ENCODE data around the gene HJURP. TPM values are rescaled to one million over a fixed set of nuclear protein-coding genes. Genes with fewer than 3 reads are reported as not detected.

Gene HJURP
- polyA plus RNA-seq, 2 of the 4 experiments (the other 2 are of a cell fraction), result 103 to 111 TPM

DNA sequence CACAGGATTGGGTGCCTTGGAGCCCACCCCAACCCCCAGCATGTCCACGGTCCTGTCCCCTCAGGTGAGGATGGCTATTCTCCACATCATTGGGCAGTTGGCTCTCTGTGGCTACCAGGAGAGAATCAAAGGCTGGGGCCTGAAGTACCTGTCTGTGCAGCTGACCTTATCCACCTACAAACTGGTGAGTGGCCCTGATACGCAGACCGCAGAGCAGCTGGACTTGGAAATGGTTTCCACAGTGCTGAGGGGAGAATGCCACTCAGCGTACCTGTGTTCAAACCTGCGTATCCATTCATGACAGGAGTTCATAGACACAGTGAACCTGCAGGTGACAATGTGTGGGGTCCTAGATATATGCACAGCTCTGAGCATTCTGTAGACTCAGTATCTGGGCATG is 54.6 kb downstream of the HJURP start (continued):
- TF ChIP-seq EHMT2 (IDR thresholded peaks at IDR 0.05; ENCODE audit: low read depth) (no peak), MAFK (IDR thresholded peaks at IDR 0.05; ENCODE audit: partially characterized antibody) (no peak)

DNA sequence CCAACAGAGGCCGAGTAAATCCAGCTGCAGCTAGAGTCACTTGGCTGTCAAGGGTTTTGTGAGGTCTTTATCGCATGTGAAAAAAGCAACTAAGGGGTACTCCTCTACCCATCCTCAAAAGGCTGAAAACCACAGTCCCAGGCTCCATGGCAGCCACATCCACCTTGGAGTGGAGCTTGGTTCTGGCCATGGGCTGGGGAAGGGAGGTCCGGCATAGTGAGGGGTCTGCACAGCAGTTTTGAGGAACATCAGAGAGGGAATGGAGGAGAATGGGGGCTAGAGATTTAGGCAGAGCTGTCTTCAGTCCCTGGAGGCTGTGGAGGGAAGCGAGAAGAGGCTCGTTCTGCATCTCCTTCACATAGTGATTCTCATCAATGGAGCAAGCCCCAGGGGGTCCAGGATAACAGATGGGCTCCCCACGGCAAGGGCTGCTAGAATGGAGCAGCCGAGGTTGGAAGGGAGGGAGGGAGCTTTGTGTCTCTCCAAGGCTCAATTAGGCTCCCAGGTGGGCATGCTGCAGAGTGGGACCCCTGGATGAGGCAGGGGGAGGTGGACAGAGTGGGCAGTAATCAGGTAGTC is 55.2 kb downstream of the HJURP start:
- H3K9me3 ChIP-seq, result no peaks in the 10 kb centered on the region
- H3K4me2 ChIP-seq, result no peak overlapping the region
- H3K4me3 ChIP-seq, result no peak overlapping the region
- ATAC-seq, result no peak
- POLR2A ChIA-PET, result no interaction called here
- no peak for FAIRE-seq
- WGBS (ENCODE audit: missing lambda C conversion rate), result 66% methylated on average over 7 of the region's 7 CpGs
- H3K4me1 ChIP-seq, result peaks cover 8% of the 10 kb centered on the region
- DNase-seq (ENCODE audit: low read depth in 1 of 2, low spot score in 1 of 2), result no peak
- CTCF ChIA-PET, result interaction anchor here (0.6 to 0.8 kb wide), 2 partner anchors 33 to 457 kb away, joined by 4 read pairs; no protein-coding TSS in a partner anchor
- TF ChIP-seq GATA3 (IDR thresholded peaks at IDR 0.05; ENCODE audit: borderline replicate concordance), result no peak
- no peak for TF ChIP-seq KDM5A (IDR thresholded peaks at IDR 0.05)
- TF ChIP-seq ESRRA (IDR thresholded peaks at IDR 0.05; ENCODE audit: borderline replicate concordance, low read length), result no peak
- TF ChIP-seq, protein P1, sequence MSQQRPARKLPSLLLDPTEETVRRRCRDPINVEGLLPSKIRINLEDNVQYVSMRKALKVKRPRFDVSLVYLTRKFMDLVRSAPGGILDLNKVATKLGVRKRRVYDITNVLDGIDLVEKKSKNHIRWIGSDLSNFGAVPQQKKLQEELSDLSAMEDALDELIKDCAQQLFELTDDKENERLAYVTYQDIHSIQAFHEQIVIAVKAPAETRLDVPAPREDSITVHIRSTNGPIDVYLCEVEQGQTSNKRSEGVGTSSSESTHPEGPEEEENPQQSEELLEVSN (IDR thresholded peaks at IDR 0.05; ENCODE audit: borderline replicate concordance, low read depth), result no peak
- no peak for TF ChIP-seq HOXA7 (CRISPR knock-in tag; IDR thresholded peaks at IDR 0.05)
- TF ChIP-seq JUNB (IDR thresholded peaks at IDR 0.05), result no peak
- TF ChIP-seq NR3C1 (IDR thresholded peaks at IDR 0.05), result no peak
- TF ChIP-seq BCL3 (IDR thresholded peaks at IDR 0.05), result no peak
- no peak for TF ChIP-seq EHMT2 (IDR thresholded peaks at IDR 0.05; ENCODE audit: low read depth)
- TF ChIP-seq EHF (CRISPR knock-in tag; IDR thresholded peaks at IDR 0.05), result no peak
- TF ChIP-seq, protein P2, sequence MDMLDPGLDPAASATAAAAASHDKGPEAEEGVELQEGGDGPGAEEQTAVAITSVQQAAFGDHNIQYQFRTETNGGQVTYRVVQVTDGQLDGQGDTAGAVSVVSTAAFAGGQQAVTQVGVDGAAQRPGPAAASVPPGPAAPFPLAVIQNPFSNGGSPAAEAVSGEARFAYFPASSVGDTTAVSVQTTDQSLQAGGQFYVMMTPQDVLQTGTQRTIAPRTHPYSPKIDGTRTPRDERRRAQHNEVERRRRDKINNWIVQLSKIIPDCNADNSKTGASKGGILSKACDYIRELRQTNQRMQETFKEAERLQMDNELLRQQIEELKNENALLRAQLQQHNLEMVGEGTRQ (IDR thresholded peaks at IDR 0.05), result no peak
- no peak for TF ChIP-seq CBX8 (IDR thresholded peaks at IDR 0.05)
- TF ChIP-seq BHLHE40 (IDR thresholded peaks at IDR 0.05; ENCODE audit: low read depth, low read length), result no peak
- no peak for TF ChIP-seq TFCP2L1 (CRISPR knock-in tag; IDR thresholded peaks at IDR 0.05)
- TF ChIP-seq JUN (IDR thresholded peaks at IDR 0.05), result no peak
- TF ChIP-seq REST (IDR thresholded peaks at IDR 0.05), result no peak
- no peak for TF ChIP-seq FOXS1 (CRISPR knock-in tag; IDR thresholded peaks at IDR 0.05)
- no peak for TF ChIP-seq HOXB5 (CRISPR knock-in tag; IDR thresholded peaks at IDR 0.05)
- TF ChIP-seq, protein P3, sequence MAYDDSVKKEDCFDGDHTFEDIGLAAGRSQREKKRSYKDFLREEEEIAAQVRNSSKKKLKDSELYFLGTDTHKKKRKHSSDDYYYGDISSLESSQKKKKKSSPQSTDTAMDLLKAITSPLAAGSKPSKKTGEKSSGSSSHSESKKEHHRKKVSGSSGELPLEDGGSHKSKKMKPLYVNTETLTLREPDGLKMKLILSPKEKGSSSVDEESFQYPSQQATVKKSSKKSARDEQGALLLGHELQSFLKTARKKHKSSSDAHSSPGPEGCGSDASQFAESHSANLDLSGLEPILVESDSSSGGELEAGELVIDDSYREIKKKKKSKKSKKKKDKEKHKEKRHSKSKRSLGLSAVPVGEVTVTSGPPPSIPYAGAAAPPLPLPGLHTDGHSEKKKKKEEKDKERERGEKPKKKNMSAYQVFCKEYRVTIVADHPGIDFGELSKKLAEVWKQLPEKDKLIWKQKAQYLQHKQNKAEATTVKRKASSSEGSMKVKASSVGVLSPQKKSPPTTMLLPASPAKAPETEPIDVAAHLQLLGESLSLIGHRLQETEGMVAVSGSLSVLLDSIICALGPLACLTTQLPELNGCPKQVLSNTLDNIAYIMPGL (CRISPR knock-in tag; IDR thresholded peaks at IDR 0.05; ENCODE audit: borderline replicate concordance), result no peak
- peak overlapping the region in 1 of 2 experiments; percentile 34; a peak in 1 of 6 replicates for H3K27ac ChIP-seq
